Muscle of leg (tissue), 11 donors: ENCODE results near the gene PRPF38B. TPM values are rescaled to one million over a fixed set of nuclear protein-coding genes. Genes with fewer than 3 reads are reported as not detected.

Experiments used
- DNase-seq: peaks from one replicate; pipeline ENCODE4 v3.0.0; 2013
- H3K27ac ChIP-seq: one replicate; pipeline ENCODE4 v1.5.1; 2013; ENCODE audit warnings: mild to moderate bottlenecking, low read length, control low read depth
- H3K27me3 ChIP-seq: one replicate; pipeline ENCODE4 v1.6.1; 2013; ENCODE audit warnings: low read length; ENCODE audit not compliant: control insufficient read depth, insufficient read depth
- H3K36me3 ChIP-seq: one replicate; pipeline ENCODE4 v1.6.1; 2013; ENCODE audit warnings: low read length; ENCODE audit not compliant: control insufficient read depth, insufficient read depth
- H3K4me1 ChIP-seq: one replicate; pipeline ENCODE4 v1.6.1; 2013; ENCODE audit warnings: low read length; ENCODE audit not compliant: control insufficient read depth, insufficient read depth
- H3K4me3 ChIP-seq: one replicate; pipeline ENCODE4 v1.5.1; 2013; ENCODE audit warnings: low read length, control low read depth
- H3K9me3 ChIP-seq: replicated peaks from 2 replicates; pipeline ENCODE4 v1.6.1; 2013; ENCODE audit warnings: low read depth, low read length; ENCODE audit not compliant: control insufficient read depth
- WGBS: methylation state at CpG from one replicate; pipeline ENCODE4 v1.1.5; 2013; ENCODE audit warnings: missing lambda C conversion rate; ENCODE audit not compliant: insufficient coverage; 5-methylcytosine and 5-hydroxymethylcytosine counted together
- polyA plus RNA-seq, 8 donors: library from polyadenylated mRNA; unstranded; fragments of 120-200 nt; gene quantifications; one replicate each; pipeline versions ENCODE4 v1.2.1 to v1.2.3, GENCODE V29; 2013; ENCODE audit warnings: inconsistent platforms in 1 of 8, low replicate concordance in 1 of 8; ENCODE audit not compliant: insufficient read length in 8 of 8, insufficient read depth in 1 of 8
- total RNA-seq: library from RNA; stranded (reverse); fragments of 120-200 nt; gene quantifications from one replicate; pipeline ENCODE4 v1.2.4, GENCODE V29; 2013

The PRPF38B gene
- total and polyA plus RNA-seq, 9 donors, result 13.7 to 55.8 (median 43.6) TPM

GRCh38 chr1:108715932-108716331 is 23.8 kb downstream of the PRPF38B start:
- H3K4me1 ChIP-seq, result peaks cover 9% of the 10 kb centered on the region
- 88% methylated on average over 4 of the region's 5 CpGs for WGBS
- no peaks in the 10 kb centered on the region for H3K9me3 ChIP-seq
- H3K27ac ChIP-seq, result no peak overlapping the region
- DNase-seq, result no peak
- H3K36me3 ChIP-seq, result no peaks in the 10 kb centered on the region
- H3K27me3 ChIP-seq, result peaks cover 2% of the 10 kb centered on the region
- H3K4me3 ChIP-seq, result no peak overlapping the region

GRCh38 chr1:108716437-108717230 is 24.5 kb downstream of the PRPF38B start:
- Histone ChIP-seq H3K27ac (no peak overlapping the region), H3K4me1 (peaks cover 9% of the 10 kb centered on the region), H3K4me3 (no peak overlapping the region), H3K9me3 (no peaks in the 10 kb centered on the region), H3K27me3 (peaks cover 2% of the 10 kb centered on the region), H3K36me3 (no peaks in the 10 kb centered on the region)
- WGBS, result no CpG with 5 or more reads among the region's 2 CpGs
- no peak for DNase-seq

GRCh38 chr1:108717774-108718316 is 25.7 kb downstream of the PRPF38B start:
- H3K27me3 ChIP-seq, result no peaks in the 10 kb centered on the region
- DNase-seq, result no peak
- WGBS, result 84% methylated on average over 9 of the region's 9 CpGs
- H3K27ac ChIP-seq, result no peak overlapping the region
- no peaks in the 10 kb centered on the region for H3K36me3 ChIP-seq
- H3K9me3 ChIP-seq, result no peaks in the 10 kb centered on the region
- no peak overlapping the region for H3K4me3 ChIP-seq
- peaks cover 9% of the 10 kb centered on the region for H3K4me1 ChIP-seq

- H3K9me3 ChIP-seq, result no peaks in the 10 kb centered on the region
- DNase-seq, result peak; percentile 30
- no peak overlapping the region for H3K4me3 ChIP-seq
- WGBS, result 27% methylated on average over 3 of the region's 6 CpGs
- H3K27ac ChIP-seq, result peak overlapping the region; percentile 48
- H3K4me1 ChIP-seq, result peaks cover 9% of the 10 kb centered on the region
- H3K36me3 ChIP-seq, result no peaks in the 10 kb centered on the region
- no peaks in the 10 kb centered on the region for H3K27me3 ChIP-seq
Observed at GRCh38 chr1:108718927-108719655, 27.0 kb downstream of the PRPF38B start.

- Histone ChIP-seq H3K27me3 (no peaks in the 10 kb centered on the region), H3K9me3 (no peaks in the 10 kb centered on the region), H3K36me3 (no peaks in the 10 kb centered on the region), H3K4me3 (no peak overlapping the region), H3K27ac (no peak overlapping the region), H3K4me1 (peaks cover 9% of the 10 kb centered on the region)
- WGBS, result 84% methylated on average over 3 of the region's 8 CpGs
- DNase-seq, result no peak
Observed at GRCh38 chr1:108719656-108720435, 27.7 kb downstream of the PRPF38B start.

GRCh38 chr1:108722292-108722691 is 30.2 kb downstream of the PRPF38B start:
- Histone ChIP-seq H3K4me1 (peaks cover 9% of the 10 kb centered on the region), H3K4me3 (no peak overlapping the region), H3K36me3 (no peaks in the 10 kb centered on the region), H3K9me3 (no peaks in the 10 kb centered on the region), H3K27me3 (no peaks in the 10 kb centered on the region), H3K27ac (no peak overlapping the region)
- WGBS, result 80% methylated on average over 5 of the region's 6 CpGs
- DNase-seq, result no peak

GRCh38 chr1:108725906-108726305 is 33.8 kb downstream of the PRPF38B start:
- no peaks in the 10 kb centered on the region for H3K4me1 ChIP-seq
- H3K36me3 ChIP-seq, result no peaks in the 10 kb centered on the region
- H3K9me3 ChIP-seq, result no peaks in the 10 kb centered on the region
- no CpG with 5 or more reads among the region's 1 CpG for WGBS
- no peak overlapping the region for H3K4me3 ChIP-seq
- no peak overlapping the region for H3K27ac ChIP-seq
- no peaks in the 10 kb centered on the region for H3K27me3 ChIP-seq
- no peak for DNase-seq

- Histone ChIP-seq H3K9me3 (no peaks in the 10 kb centered on the region), H3K36me3 (no peaks in the 10 kb centered on the region), H3K27me3 (no peaks in the 10 kb centered on the region), H3K27ac (no peak overlapping the region), H3K4me3 (no peak overlapping the region), H3K4me1 (no peaks in the 10 kb centered on the region)
- DNase-seq, result no peak
- 96% methylated on average over 3 of the region's 8 CpGs for WGBS
Observed at GRCh38 chr1:108728327-108728923, 36.3 kb downstream of the PRPF38B start.

- WGBS, result no CpG with 5 or more reads among the region's 4 CpGs
- H3K4me1 ChIP-seq, result no peaks in the 10 kb centered on the region
- no peak for DNase-seq
Observed at GRCh38 chr1:108729481-108729880, 37.4 kb downstream of the PRPF38B start.

More at GRCh38 chr1:108729481-108729880, 37.4 kb downstream of the PRPF38B start:
- Histone ChIP-seq H3K27me3 (no peaks in the 10 kb centered on the region), H3K9me3 (no peaks in the 10 kb centered on the region), H3K4me3 (no peak overlapping the region), H3K27ac (no peak overlapping the region), H3K36me3 (no peaks in the 10 kb centered on the region)
